HG03066 (cell line): ENCODE data around the gene MPPED1.

Source experiments
- ATAC-seq: cut with Tn5 transposase; IDR thresholded peaks from one replicate; pipeline ENCODE4 v1.9.1; 2021; ENCODE audit warnings: low read depth; ENCODE audit not compliant: unreplicated experiment

Gene MPPED1

GRCh38 chr22:43555561-43556515 is 144.0 kb downstream of the MPPED1 start:
- ATAC-seq = no peak
